Glutamatergic neuron (in vitro differentiated cells): ENCODE results near the gene CDKN2B-AS1. TPM values are rescaled to one million over a fixed set of nuclear protein-coding genes. Genes with fewer than 3 reads are reported as not detected.

Experiments
- DNase-seq: peaks from one replicate; pipeline ENCODE4 v3.0.0; 2022
- H3K27ac Mint-ChIP-seq: one replicate; pipeline ENCODE4 v1.8.0; 2020; ENCODE audit warnings: mild to moderate bottlenecking, mixed read lengths, inconsistent platforms; ENCODE audit not compliant: unreplicated experiment
- H3K27me3 Mint-ChIP-seq: one replicate; pipeline ENCODE4 v1.8.0; 2020; ENCODE audit warnings: mild to moderate bottlenecking, moderate library complexity, mixed read lengths, inconsistent platforms; ENCODE audit not compliant: unreplicated experiment
- H3K36me3 Mint-ChIP-seq: one replicate; pipeline ENCODE4 v1.8.0; 2020; ENCODE audit warnings: mild to moderate bottlenecking, mixed read lengths, inconsistent platforms; ENCODE audit not compliant: unreplicated experiment
- H3K4me1 Mint-ChIP-seq: one replicate; pipeline ENCODE4 v1.8.0; 2020; ENCODE audit warnings: mild to moderate bottlenecking, low read depth, mixed read lengths, inconsistent platforms; ENCODE audit not compliant: unreplicated experiment
- H3K4me3 Mint-ChIP-seq: one replicate; pipeline ENCODE4 v1.8.0; 2020; ENCODE audit warnings: mild to moderate bottlenecking, mixed read lengths, inconsistent platforms; ENCODE audit not compliant: unreplicated experiment
- H3K9me3 Mint-ChIP-seq: one replicate; pipeline ENCODE4 v1.8.0; 2020; ENCODE audit warnings: mild to moderate bottlenecking, moderate library complexity, mixed read lengths, inconsistent platforms; ENCODE audit not compliant: unreplicated experiment
- total RNA-seq: library from RNA; stranded (reverse); fragmentation: NEBNext Ultra II Directional; extraction: Animal tissue kit (Norgen Biotek cat#: 25700); gene quantifications from one replicate; pipeline ENCODE4 v1.2.1, GENCODE V29; 2021; ENCODE audit not compliant: unreplicated experiment
- TF ChIP-seq, protein P1 (sequence below): fragments of 200-600 bp; sonication (generic); IDR thresholded peaks from one replicate; pipeline ENCODE4 v1.5.0; 2021; ENCODE audit not compliant: partially characterized antibody, unreplicated experiment

The CDKN2B-AS1 gene
- total RNA-seq, 1 donor from 2014 or later = not detected

GRCh38 chr9:21968331-21969010 is 26.1 kb upstream of the CDKN2B-AS1 start:
- peak; percentile 60 for DNase-seq
- Mint-ChIP-seq H3K9me3 (peaks cover 16% of the 10 kb centered on the region), H3K27ac (no peak overlapping the region), H3K27me3 (peaks cover 60% of the 10 kb centered on the region), H3K4me1 (peaks cover 7% of the 10 kb centered on the region), H3K4me3 (peak overlapping the region; percentile 35), H3K36me3 (no peaks in the 10 kb centered on the region)
- TF ChIP-seq, protein P1, sequence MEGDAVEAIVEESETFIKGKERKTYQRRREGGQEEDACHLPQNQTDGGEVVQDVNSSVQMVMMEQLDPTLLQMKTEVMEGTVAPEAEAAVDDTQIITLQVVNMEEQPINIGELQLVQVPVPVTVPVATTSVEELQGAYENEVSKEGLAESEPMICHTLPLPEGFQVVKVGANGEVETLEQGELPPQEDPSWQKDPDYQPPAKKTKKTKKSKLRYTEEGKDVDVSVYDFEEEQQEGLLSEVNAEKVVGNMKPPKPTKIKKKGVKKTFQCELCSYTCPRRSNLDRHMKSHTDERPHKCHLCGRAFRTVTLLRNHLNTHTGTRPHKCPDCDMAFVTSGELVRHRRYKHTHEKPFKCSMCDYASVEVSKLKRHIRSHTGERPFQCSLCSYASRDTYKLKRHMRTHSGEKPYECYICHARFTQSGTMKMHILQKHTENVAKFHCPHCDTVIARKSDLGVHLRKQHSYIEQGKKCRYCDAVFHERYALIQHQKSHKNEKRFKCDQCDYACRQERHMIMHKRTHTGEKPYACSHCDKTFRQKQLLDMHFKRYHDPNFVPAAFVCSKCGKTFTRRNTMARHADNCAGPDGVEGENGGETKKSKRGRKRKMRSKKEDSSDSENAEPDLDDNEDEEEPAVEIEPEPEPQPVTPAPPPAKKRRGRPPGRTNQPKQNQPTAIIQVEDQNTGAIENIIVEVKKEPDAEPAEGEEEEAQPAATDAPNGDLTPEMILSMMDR = no peak

GRCh38 chr9:21969011-21969940 is 25.3 kb upstream of the CDKN2B-AS1 start:
- Mint-ChIP-seq H3K27me3 (peaks cover 64% of the 10 kb centered on the region), H3K4me1 (peaks cover 7% of the 10 kb centered on the region), H3K36me3 (no peaks in the 10 kb centered on the region), H3K27ac (no peak overlapping the region), H3K4me3 (peak overlapping the region; percentile 35), H3K9me3 (peaks cover 15% of the 10 kb centered on the region)
- DNase-seq = no peak
- TF ChIP-seq, protein P1 = no peak

DNA sequence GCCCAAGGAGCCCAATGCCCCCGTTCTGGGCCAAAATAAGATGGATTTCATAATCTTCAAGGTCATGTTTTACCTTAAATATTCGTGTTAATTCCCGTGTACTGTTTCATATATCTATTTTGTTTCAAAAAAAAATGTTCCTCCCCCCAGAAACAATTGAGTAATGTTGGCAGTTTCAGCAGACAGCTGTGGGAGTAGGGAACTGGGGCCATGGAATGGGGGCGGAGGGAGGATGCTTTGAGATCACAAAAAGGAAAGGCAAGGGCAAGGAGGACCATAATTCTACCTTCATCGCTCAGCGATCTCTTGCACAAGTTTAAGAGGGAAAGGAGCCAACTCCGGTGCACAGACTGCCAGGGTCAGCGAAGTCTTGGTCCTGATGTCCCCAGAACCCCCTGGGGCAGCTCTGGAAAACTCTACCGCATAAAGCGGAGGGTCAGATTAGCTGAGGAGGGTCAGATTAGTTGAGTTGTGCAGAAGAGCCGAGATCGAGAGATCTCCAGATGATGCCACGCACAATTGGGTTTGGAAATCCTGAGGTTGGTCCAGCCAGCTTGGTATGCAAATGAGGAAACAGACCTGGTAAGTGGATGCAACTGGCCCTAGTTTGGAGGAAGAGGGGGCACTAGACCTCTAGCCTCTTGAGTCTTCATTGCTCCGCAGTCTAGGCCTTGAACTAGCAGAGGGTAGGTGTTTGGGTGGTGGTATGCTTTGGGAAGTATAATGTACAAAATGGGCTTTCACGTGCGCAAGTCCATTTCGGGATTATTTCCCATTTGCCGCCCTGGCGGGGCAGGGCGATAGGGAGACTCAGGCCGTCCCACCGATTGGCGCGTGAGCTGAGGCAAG is 24.4 kb upstream of the CDKN2B-AS1 start:
- H3K27ac Mint-ChIP-seq = no peak overlapping the region
- H3K27me3 Mint-ChIP-seq = peaks cover 64% of the 10 kb centered on the region
- no peak for DNase-seq
- no peaks in the 10 kb centered on the region for H3K36me3 Mint-ChIP-seq
- H3K4me3 Mint-ChIP-seq = no peak overlapping the region
- H3K9me3 Mint-ChIP-seq = peaks cover 15% of the 10 kb centered on the region
- TF ChIP-seq, protein P1 = no peak
- H3K4me1 Mint-ChIP-seq = peaks cover 7% of the 10 kb centered on the region

- H3K4me1 Mint-ChIP-seq = peaks cover 5% of the 10 kb centered on the region
- H3K9me3 Mint-ChIP-seq = peaks cover 15% of the 10 kb centered on the region
- H3K27me3 Mint-ChIP-seq = peaks cover 62% of the 10 kb centered on the region
- H3K36me3 Mint-ChIP-seq = no peaks in the 10 kb centered on the region
- DNase-seq = peak; percentile 24
- H3K4me3 Mint-ChIP-seq = peak overlapping the region; percentile 6
- TF ChIP-seq, protein P1 = no peak
- H3K27ac Mint-ChIP-seq = no peak overlapping the region
Measured at GRCh38 chr9:21970800-21971640, 23.6 kb upstream of the CDKN2B-AS1 start.
